Measurements from ENCODE around the gene BCAP31.
"Not testable (repeated sequence)": the region's sequence is repeated elsewhere in the genome, so short reads cannot be mapped to it uniquely, and the experiment has no call there.

BCAP31 gene

GRCh38 chrX:153693216-153694086 lies 30.7 kb downstream of the BCAP31 start:
- no peak overlapping the region for H3K27ac ChIP-seq (ENCODE audit: poor library complexity, severe bottlenecking)
- H3K27me3 ChIP-seq (ENCODE audit: insufficient read depth, poor library complexity, severe bottlenecking) = no peaks in the 10 kb centered on the region
- TF ChIP-seq, protein P1, sequence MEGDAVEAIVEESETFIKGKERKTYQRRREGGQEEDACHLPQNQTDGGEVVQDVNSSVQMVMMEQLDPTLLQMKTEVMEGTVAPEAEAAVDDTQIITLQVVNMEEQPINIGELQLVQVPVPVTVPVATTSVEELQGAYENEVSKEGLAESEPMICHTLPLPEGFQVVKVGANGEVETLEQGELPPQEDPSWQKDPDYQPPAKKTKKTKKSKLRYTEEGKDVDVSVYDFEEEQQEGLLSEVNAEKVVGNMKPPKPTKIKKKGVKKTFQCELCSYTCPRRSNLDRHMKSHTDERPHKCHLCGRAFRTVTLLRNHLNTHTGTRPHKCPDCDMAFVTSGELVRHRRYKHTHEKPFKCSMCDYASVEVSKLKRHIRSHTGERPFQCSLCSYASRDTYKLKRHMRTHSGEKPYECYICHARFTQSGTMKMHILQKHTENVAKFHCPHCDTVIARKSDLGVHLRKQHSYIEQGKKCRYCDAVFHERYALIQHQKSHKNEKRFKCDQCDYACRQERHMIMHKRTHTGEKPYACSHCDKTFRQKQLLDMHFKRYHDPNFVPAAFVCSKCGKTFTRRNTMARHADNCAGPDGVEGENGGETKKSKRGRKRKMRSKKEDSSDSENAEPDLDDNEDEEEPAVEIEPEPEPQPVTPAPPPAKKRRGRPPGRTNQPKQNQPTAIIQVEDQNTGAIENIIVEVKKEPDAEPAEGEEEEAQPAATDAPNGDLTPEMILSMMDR (IDR thresholded peaks at IDR 0.05; ENCODE audit: poor library complexity, severe bottlenecking) = no peak
- peaks cover 5% of the 10 kb centered on the region; the same call in 1 of the 2 replicates for H3K36me3 ChIP-seq (ENCODE audit: low read depth)
- H3K4me1 ChIP-seq (ENCODE audit: insufficient read depth, poor library complexity, severe bottlenecking) = no peaks in the 10 kb centered on the region
- ATAC-seq (ENCODE audit: low read depth) = no peak
- DNase-seq (ENCODE audit: low spot score) = no peak
- no peak overlapping the region for H3K4me3 ChIP-seq (ENCODE audit: severe bottlenecking)
- no peaks in the 10 kb centered on the region for H3K9me3 ChIP-seq (ENCODE audit: severe bottlenecking)

GRCh38 chrX:153692611-153693156 lies 31.5 kb downstream of the BCAP31 start:
- DNase-seq (ENCODE audit: low spot score) (no peak), ATAC-seq (ENCODE audit: low read depth) (no peak)
- no peaks in the 10 kb centered on the region for H3K4me1 ChIP-seq (ENCODE audit: insufficient read depth, poor library complexity, severe bottlenecking)
- H3K36me3 ChIP-seq (ENCODE audit: low read depth) = peaks cover 5% of the 10 kb centered on the region; the same call in 1 of the 2 replicates
- no peak overlapping the region for H3K27ac ChIP-seq (ENCODE audit: poor library complexity, severe bottlenecking)
- TF ChIP-seq, protein P1 (IDR thresholded peaks at IDR 0.05; ENCODE audit: poor library complexity, severe bottlenecking) = no peak
- H3K4me3 ChIP-seq (ENCODE audit: severe bottlenecking) = no peak overlapping the region
- no peaks in the 10 kb centered on the region for H3K27me3 ChIP-seq (ENCODE audit: insufficient read depth, poor library complexity, severe bottlenecking)
- H3K9me3 ChIP-seq (ENCODE audit: severe bottlenecking) = no peaks in the 10 kb centered on the region

- peaks cover 5% of the 10 kb centered on the region; the same call in 1 of the 2 replicates for H3K36me3 ChIP-seq (ENCODE audit: low read depth)
- ATAC-seq (ENCODE audit: low read depth) = no peak
- no peak overlapping the region for H3K4me3 ChIP-seq (ENCODE audit: severe bottlenecking)
- H3K4me1 ChIP-seq (ENCODE audit: insufficient read depth, poor library complexity, severe bottlenecking) = no peaks in the 10 kb centered on the region
- H3K9me3 ChIP-seq (ENCODE audit: severe bottlenecking) = no peaks in the 10 kb centered on the region
- no peak overlapping the region for H3K27ac ChIP-seq (ENCODE audit: poor library complexity, severe bottlenecking)
- TF ChIP-seq, protein P1 (IDR thresholded peaks at IDR 0.05; ENCODE audit: poor library complexity, severe bottlenecking) = no peak
- DNase-seq (ENCODE audit: low spot score) = no peak
- H3K27me3 ChIP-seq (ENCODE audit: insufficient read depth, poor library complexity, severe bottlenecking) = no peaks in the 10 kb centered on the region
These were observed 32.2 kb downstream of the BCAP31 start for GRCh38 chrX:153692003-153692402.

DNA sequence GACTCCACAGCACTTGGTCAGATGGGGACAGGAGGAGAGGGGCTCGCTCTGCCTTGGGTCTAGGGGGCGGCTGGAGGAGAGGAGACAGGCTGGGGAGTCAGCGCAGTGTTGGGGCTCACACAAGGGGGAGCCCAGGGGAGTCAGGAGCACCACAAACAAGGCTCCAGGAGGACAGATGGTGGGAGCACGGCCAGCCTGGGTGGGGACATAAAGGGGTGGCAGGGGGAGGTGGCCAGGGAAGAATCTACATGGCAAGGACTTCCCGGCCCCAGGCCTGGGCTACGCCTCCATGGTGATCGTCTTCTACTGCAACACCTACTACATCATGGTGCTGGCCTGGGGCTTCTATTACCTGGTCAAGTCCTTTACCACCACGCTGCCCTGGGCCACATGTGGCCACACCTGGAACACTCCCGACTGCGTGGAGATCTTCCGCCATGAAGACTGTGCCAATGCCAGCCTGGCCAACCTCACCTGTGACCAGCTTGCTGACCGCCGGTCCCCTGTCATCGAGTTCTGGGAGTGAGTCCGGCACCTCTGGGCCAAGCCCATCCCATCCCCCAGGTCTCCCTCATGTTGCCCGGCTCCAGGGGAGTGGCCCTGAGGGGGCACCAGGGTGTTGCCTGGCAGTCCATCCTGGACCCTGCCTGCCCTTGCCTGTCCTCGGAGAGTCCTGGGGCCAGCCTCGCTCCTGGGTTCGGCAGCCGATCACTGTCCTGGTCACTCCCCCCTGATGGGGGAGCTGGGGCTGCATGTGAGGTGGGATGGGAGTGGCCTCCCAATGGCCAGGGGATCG lies 33.0 kb downstream of the BCAP31 start:
- H3K9me3 ChIP-seq (ENCODE audit: severe bottlenecking); H3K4me3 ChIP-seq (ENCODE audit: severe bottlenecking); H3K27me3 ChIP-seq (ENCODE audit: insufficient read depth, poor library complexity, severe bottlenecking); DNase-seq (ENCODE audit: low spot score); H3K4me1 ChIP-seq (ENCODE audit: insufficient read depth, poor library complexity, severe bottlenecking); H3K36me3 ChIP-seq (ENCODE audit: low read depth); H3K27ac ChIP-seq (ENCODE audit: poor library complexity, severe bottlenecking); ATAC-seq (ENCODE audit: low read depth): not testable (repeated sequence)

DNA sequence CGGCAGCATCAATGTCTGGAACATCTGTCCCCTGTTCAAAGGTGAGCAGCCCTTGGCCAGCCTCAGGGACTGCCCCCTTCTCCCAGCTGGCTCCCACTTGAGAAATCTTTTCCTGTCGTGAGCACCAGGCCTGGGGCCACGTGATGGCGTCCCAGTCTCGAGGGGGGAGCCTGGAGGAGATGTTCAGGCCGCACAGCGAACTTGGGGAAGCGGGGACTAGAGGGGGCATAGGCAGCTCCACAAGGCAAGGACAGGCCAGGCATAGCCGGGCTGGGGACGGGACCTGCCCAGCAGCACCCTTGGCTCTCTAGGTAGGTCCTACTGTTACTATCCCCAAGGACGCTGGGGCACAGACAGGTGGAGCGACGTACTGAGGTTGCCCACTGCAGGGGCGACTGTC lies 33.7 kb downstream of the BCAP31 start:
- H3K4me1 ChIP-seq (ENCODE audit: insufficient read depth, poor library complexity, severe bottlenecking) = no peaks in the 10 kb centered on the region
- no peaks in the 10 kb centered on the region for H3K9me3 ChIP-seq (ENCODE audit: severe bottlenecking)
- peak overlapping the region; percentile 48 for H3K27ac ChIP-seq (ENCODE audit: poor library complexity, severe bottlenecking)
- ATAC-seq (ENCODE audit: low read depth) (no peak), DNase-seq (ENCODE audit: low spot score) (no peak)
- TF ChIP-seq, protein P1 (IDR thresholded peaks at IDR 0.05; ENCODE audit: poor library complexity, severe bottlenecking) = no peak
- H3K27me3 ChIP-seq (ENCODE audit: insufficient read depth, poor library complexity, severe bottlenecking) = no peaks in the 10 kb centered on the region
- H3K4me3 ChIP-seq (ENCODE audit: severe bottlenecking) = no peak overlapping the region
- H3K36me3 ChIP-seq (ENCODE audit: low read depth) = peaks cover 5% of the 10 kb centered on the region; the same call in 1 of the 2 replicates

All from RWPE2 (cell line).